Right ventricle myocardium inferior (tissue), 1 donor: Measurements from ENCODE around the gene MTRFR. TPM values are rescaled to one million over a fixed set of nuclear protein-coding genes. Genes with fewer than 3 reads are reported as not detected.

Experiments
- ATAC-seq: fragments of 200-7000 bp; cut with Tn5 transposase; one replicate; pipeline ENCODE4 v1.9.1; 2020; ENCODE audit warnings: mild to moderate bottlenecking, moderate library complexity
- DNase-seq: peaks from one replicate; pipeline ENCODE4 v3.0.0; 2021; ENCODE audit errors: missing footprints
- intact Hi-C: fragments of 100-400 bp; cut with DNase I; formaldehyde crosslinking; loops from one replicate; pipeline ENCODE4 v1.11.0; 2022
- total RNA-seq: library from RNA; stranded (reverse); fragmentation: NEBNext Ultra II Directional; extraction: Animal tissue kit (Norgen Biotek cat#: 25700); gene quantifications from one replicate; pipeline ENCODE4 v1.2.1, GENCODE V29; 2021
- donor health status: DM: no; HTN: yes; CAD: no; lungs with severe emphysema.

Gene MTRFR
- total RNA-seq, 1 donor from 2014 or later: 8.1 TPM

DNA sequence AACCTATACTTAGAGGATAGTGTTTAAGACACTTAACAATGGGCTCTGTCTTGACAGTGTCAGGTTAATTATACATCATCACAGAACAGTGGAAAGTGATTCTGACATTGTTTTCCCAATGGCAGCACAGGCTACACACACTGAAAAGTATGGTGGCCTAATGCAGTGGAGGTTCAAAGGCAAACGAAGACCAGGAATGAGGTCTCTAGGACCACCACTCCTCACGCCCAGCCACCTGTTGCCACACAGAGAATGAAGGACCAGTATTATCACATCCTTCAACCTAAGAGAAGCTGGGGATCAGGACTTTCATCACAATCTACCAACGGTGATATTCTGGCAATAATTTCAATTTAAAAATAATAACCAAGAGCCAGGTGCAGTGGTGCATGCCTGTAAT, 73.0 kb downstream of the MTRFR start:
- no peak for ATAC-seq
- intact Hi-C loops: no loop called here
- no peak for DNase-seq

Other genes with a start within 250 kb of the MTRFR start
- 19.6 TPM for gene PITPNM2, start 82.3 kb upstream of the MTRFR start, total RNA-seq
- gene MPHOSPH9, start 295 bp upstream of the MTRFR start, total RNA-seq: 21.3 TPM
- 74.9 TPM for gene CDK2AP1, start 38.4 kb downstream of the MTRFR start, total RNA-seq
- gene SBNO1, start 131.4 kb downstream of the MTRFR start, total RNA-seq: 25.8 TPM
- gene KMT5A, start 150.7 kb downstream of the MTRFR start, total RNA-seq: 32.7 TPM
- gene RILPL2, start 203.2 kb downstream of the MTRFR start, total RNA-seq: 2.0 TPM
- 23.0 TPM for gene SNRNP35, start 224.7 kb downstream of the MTRFR start, total RNA-seq